HUES64 (cell line): ENCODE results near the gene KMT5B.

ENCODE experiments used
- H3K27ac ChIP-seq: 2 replicates; pipeline ENCODE4 v1.7.0; 2013; ENCODE audit warnings: low read depth, low read length, inconsistent platforms
- H3K27me3 ChIP-seq: 2 replicates; pipeline ENCODE4 v1.6.1; 2013; ENCODE audit warnings: mild to moderate bottlenecking, low read length; ENCODE audit not compliant: insufficient read depth
- H3K36me3 ChIP-seq: 2 replicates; pipeline ENCODE4 v1.6.1; 2013; ENCODE audit warnings: mild to moderate bottlenecking, low read length; ENCODE audit not compliant: insufficient read depth
- H3K4me1 ChIP-seq: 2 replicates; pipeline ENCODE4 v1.6.1; 2013; ENCODE audit warnings: mild to moderate bottlenecking, low read length, moderate library complexity; ENCODE audit not compliant: insufficient read depth
- H3K4me3 ChIP-seq: 2 replicates; pipeline ENCODE4 v1.5.1; 2013; ENCODE audit warnings: mild to moderate bottlenecking, low read length, moderate library complexity
- H3K9ac ChIP-seq: 2 replicates; pipeline ENCODE4 v1.6.1; 2013; ENCODE audit warnings: mild to moderate bottlenecking, low read depth, low read length
- H3K9me3 ChIP-seq: 2 replicates; pipeline ENCODE4 v1.6.1; 2013; ENCODE audit warnings: low read depth, low read length; ENCODE audit not compliant: insufficient read depth
- WGBS: fragments of 150-250, 120-280 bp; methylation state at CpG from one replicate; pipeline ENCODE4 v1.1.7; 2013; ENCODE audit warnings: missing lambda C conversion rate; 5-methylcytosine and 5-hydroxymethylcytosine counted together

The KMT5B gene

DNA sequence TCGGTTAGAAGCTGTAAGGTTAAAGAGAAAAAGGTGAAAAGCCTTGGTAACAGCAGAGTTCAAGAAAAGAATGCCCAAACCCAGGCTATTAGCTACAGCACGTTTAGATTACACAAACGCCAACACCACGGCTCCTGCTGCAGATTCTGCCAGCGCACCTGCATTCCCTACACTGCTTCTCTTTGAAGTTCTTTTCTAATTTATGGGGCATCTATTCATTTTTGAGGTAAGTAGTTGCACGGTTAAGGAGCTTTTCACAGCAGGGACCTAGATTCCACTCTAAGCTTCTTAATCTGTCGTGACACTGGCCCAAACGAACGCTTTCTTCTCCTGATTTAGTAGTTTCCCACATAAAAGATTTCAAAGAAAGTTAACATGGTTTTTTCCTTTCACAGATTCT, 53.9 kb downstream of the KMT5B start:
- no peak overlapping the region for H3K27ac ChIP-seq
- no peak overlapping the region for H3K9ac ChIP-seq
- peaks cover 24% of the 10 kb centered on the region for H3K36me3 ChIP-seq
- no peaks in the 10 kb centered on the region for H3K9me3 ChIP-seq
- 93% methylated on average over 9 of the region's 9 CpGs for WGBS
- no peaks in the 10 kb centered on the region for H3K4me1 ChIP-seq
- H3K27me3 ChIP-seq = no peaks in the 10 kb centered on the region
- no peak overlapping the region for H3K4me3 ChIP-seq

DNA sequence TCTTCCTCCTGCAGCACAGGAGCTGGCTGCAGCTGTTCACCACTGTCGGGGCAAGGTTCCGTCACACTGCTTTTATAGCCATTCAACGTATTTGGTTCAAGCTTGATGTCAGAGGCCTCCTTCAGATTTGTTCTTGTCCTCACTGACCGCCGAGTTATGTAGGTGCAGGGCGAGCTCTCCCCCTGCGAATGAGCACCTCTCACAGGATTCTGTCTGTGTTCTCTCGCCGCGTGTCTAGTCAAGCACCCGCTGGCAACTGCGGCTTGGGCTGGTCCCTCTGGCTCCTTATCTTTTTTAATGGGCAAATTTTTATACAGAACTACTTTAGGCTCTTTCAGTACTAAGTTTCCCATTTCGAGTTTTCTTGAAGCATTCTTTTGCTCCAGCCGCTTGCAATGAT, 54.5 kb downstream of the KMT5B start:
- H3K36me3 ChIP-seq = peaks cover 18% of the 10 kb centered on the region
- no peaks in the 10 kb centered on the region for H3K9me3 ChIP-seq
- no peak overlapping the region for H3K4me3 ChIP-seq
- no peak overlapping the region for H3K27ac ChIP-seq
- no peaks in the 10 kb centered on the region for H3K4me1 ChIP-seq
- no peaks in the 10 kb centered on the region for H3K27me3 ChIP-seq
- no peak overlapping the region for H3K9ac ChIP-seq
- WGBS = 97% methylated on average over 14 of the region's 14 CpGs

DNA sequence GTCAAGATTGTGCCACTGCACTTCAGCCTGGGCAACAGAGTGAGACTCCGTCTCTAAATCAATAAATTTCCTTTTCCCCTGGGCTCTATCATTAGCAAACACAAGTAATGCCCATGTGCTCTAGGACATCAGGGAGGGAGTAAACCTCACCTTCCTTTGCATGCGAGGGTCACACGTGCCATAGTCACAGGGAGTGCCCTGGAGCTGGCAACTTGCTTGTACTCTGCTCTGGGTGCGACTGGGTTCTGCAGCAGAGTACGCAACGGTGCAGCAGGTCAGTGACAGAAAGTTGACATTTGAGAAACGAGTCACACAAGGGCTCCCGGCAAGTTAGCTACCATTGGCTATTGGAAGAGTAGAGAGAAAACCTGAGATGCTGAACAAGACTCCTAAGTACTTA, 59.4 kb downstream of the KMT5B start:
- 92% methylated on average over 8 of the region's 8 CpGs for whole genome bisulfite sequencing
- no peak overlapping the region for H3K27ac ChIP-seq
- no peak overlapping the region for H3K4me3 ChIP-seq
- no peaks in the 10 kb centered on the region for H3K4me1 ChIP-seq
- H3K36me3 ChIP-seq = peaks cover 14% of the 10 kb centered on the region
- no peaks in the 10 kb centered on the region for H3K9me3 ChIP-seq
- no peak overlapping the region for H3K9ac ChIP-seq
- no peaks in the 10 kb centered on the region for H3K27me3 ChIP-seq

- Histone ChIP-seq H3K27ac (no peak overlapping the region), H3K9me3 (no peaks in the 10 kb centered on the region), H3K36me3 (no peaks in the 10 kb centered on the region), H3K9ac (no peak overlapping the region), H3K4me3 (no peak overlapping the region), H3K4me1 (no peaks in the 10 kb centered on the region), H3K27me3 (no peaks in the 10 kb centered on the region)
- 72% methylated on average over 7 of the region's 7 CpGs for WGBS
Observed at GRCh38 chr11:68150037-68150436, 63.1 kb downstream of the KMT5B start.

DNA sequence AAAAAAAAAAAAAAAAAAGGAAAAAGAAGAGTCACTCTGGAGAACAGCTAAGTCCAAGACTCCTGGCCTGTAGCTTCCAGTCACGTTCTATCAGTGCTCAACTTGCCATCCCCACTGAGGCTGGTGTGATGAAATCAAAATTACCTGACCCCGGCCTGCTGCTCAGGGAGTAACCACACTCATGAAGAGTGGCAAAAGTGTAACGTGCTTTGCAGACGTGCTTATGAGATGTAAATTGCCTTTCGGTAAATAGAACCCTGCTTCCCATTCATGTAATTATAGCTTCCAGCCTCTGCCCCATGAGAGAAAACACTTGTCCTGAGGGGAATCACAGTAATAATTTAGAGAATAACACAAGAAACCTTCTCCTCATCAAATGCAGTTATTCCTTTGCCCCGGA, 63.7 kb downstream of the KMT5B start:
- H3K27ac ChIP-seq = no peak overlapping the region
- H3K9ac ChIP-seq = no peak overlapping the region
- H3K36me3 ChIP-seq = no peaks in the 10 kb centered on the region
- no peaks in the 10 kb centered on the region for H3K9me3 ChIP-seq
- H3K4me3 ChIP-seq = no peak overlapping the region
- H3K4me1 ChIP-seq = no peaks in the 10 kb centered on the region
- WGBS = 89% methylated on average over 6 of the region's 6 CpGs
- H3K27me3 ChIP-seq = no peaks in the 10 kb centered on the region

DNA sequence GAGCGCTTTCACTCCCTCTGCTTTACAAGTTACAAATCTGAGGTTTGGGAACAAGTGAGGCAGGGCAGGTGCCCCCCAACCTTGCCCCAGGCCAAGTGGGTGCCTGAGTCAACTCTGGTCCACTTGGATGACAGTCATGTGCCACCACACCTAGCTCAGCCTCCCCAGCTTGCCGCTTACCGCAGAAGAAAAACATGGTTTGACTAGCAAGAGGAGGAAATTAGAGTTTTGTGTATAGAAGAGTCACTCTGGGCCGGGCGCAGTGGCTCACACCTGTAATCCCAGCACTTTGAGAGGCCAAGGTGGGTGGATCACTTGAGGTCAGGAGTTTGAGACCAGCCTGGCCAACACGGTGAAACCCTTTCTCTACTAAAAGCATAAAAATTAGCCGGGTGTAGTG, 64.2 kb downstream of the KMT5B start:
- no peaks in the 10 kb centered on the region for H3K36me3 ChIP-seq
- no peaks in the 10 kb centered on the region for H3K9me3 ChIP-seq
- no peak overlapping the region for H3K4me3 ChIP-seq
- H3K27me3 ChIP-seq = no peaks in the 10 kb centered on the region
- 95% methylated on average over 7 of the region's 7 CpGs for WGBS
- H3K27ac ChIP-seq = no peak overlapping the region
- no peaks in the 10 kb centered on the region for H3K4me1 ChIP-seq
- no peak overlapping the region for H3K9ac ChIP-seq

- Histone ChIP-seq H3K27me3 (no peaks in the 10 kb centered on the region), H3K4me1 (no peaks in the 10 kb centered on the region)
- 92% methylated on average over 18 of the region's 18 CpGs for WGBS
Observed at GRCh38 chr11:68148071-68148805, 64.9 kb downstream of the KMT5B start.

DNA sequence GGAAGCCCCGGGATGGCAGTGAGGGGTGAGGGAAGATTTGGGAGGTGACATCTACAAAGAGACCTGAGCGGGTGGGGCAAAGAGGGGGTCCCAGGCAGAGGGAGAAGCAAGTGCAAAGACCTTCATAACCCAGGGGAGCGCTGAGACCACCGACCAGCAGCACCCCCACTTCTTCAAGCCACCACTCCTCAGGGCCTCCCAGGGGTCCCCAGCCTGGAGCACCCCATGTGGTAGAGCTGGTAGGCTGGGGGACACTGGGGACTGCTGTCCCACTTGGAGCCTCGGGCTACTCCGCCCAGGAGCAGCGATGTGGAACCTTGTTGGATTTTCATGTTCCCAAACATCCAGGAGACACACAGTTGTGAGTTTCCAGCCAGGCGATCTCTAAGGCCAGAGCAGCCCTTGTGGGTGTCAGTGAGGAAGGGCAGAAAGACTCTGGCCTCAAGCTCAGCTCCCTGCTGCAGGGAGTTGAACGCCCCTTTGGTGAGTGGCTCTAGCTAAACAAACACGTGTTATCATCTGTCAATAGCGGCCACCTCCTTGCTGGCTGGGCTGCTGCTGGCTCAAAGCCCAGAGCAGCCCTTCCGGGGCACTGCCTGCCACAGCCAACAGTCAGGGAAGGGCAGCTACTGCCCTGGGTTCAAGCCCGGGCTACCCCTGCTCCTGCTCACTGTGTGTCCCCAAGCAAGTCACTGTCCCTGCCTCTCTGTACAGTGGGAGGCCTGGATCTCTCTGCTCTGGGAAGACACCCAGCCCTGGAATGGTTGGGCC, 66.2 kb downstream of the KMT5B start:
- Histone ChIP-seq H3K9me3 (no peaks in the 10 kb centered on the region), H3K36me3 (no peaks in the 10 kb centered on the region), H3K9ac (no peak overlapping the region), H3K27me3 (no peaks in the 10 kb centered on the region), H3K4me1 (no peaks in the 10 kb centered on the region), H3K4me3 (no peak overlapping the region), H3K27ac (no peak overlapping the region)
- WGBS = 75% methylated on average over 12 of the region's 13 CpGs

More at GRCh38 chr11:68148071-68148805, 64.9 kb downstream of the KMT5B start:
- Histone ChIP-seq H3K27ac (no peak overlapping the region), H3K9me3 (no peaks in the 10 kb centered on the region), H3K4me3 (no peak overlapping the region), H3K36me3 (no peaks in the 10 kb centered on the region), H3K9ac (no peak overlapping the region)

- no peak overlapping the region for H3K4me3 ChIP-seq
- H3K4me1 ChIP-seq = no peaks in the 10 kb centered on the region
- no peak overlapping the region for H3K9ac ChIP-seq
- H3K27me3 ChIP-seq = no peaks in the 10 kb centered on the region
- no peak overlapping the region for H3K27ac ChIP-seq
- no peaks in the 10 kb centered on the region for H3K36me3 ChIP-seq
- H3K9me3 ChIP-seq = no peaks in the 10 kb centered on the region
- WGBS = 93% methylated on average over 15 of the region's 15 CpGs
Observed at GRCh38 chr11:68146010-68146540, 67.0 kb downstream of the KMT5B start.

DNA sequence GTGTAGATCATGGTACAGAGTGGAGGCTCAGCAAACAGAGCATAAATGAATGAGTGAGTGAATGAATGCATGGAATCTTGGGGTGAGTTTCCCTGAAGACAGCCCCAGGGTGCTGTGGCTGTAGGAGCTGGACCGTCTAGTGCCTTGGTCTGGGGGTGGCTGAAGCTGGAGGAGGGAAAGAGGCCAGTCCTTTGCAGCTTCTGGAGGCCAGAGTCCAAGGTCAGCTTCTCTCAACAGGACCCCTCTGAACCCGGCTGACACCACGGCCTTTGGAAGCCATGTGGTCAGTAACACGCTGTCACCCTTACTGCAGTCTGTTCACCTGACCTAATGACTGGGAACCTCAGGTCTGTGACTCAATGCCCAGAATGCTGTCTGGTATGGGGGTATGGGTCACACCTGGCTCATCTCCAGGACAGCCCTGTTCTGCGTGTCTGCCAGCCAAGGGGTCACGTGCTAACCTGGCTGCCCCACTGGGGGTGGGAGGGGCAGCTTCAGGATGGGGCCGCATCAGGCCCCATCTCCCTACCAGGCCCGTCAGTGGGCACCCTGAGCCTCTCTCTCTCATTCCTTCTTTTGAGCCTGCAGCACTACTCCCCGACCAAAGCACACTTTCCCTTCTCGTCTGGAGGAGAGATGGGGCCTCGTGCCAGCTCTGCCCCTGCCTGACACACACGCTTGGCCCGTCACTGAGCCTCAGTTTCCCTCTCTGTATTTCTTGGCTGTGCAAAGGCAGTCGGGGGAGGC, 67.8 kb downstream of the KMT5B start:
- Histone ChIP-seq H3K4me3 (no peak overlapping the region), H3K27ac (no peak overlapping the region), H3K36me3 (no peaks in the 10 kb centered on the region), H3K27me3 (no peaks in the 10 kb centered on the region), H3K9me3 (no peaks in the 10 kb centered on the region), H3K4me1 (no peaks in the 10 kb centered on the region), H3K9ac (no peak overlapping the region)
- 92% methylated on average over 14 of the region's 14 CpGs for WGBS

- no peak overlapping the region for H3K9ac ChIP-seq
- H3K27ac ChIP-seq = no peak overlapping the region
- no peaks in the 10 kb centered on the region for H3K27me3 ChIP-seq
- no peaks in the 10 kb centered on the region for H3K9me3 ChIP-seq
- no peak overlapping the region for H3K4me3 ChIP-seq
- H3K4me1 ChIP-seq = no peaks in the 10 kb centered on the region
- no peaks in the 10 kb centered on the region for H3K36me3 ChIP-seq
- 90% methylated on average over 4 of the region's 4 CpGs for WGBS
Observed at GRCh38 chr11:68143310-68143689, 69.8 kb downstream of the KMT5B start.
